ENCODE data around the gene OTOF.

GRCh38 chr2:26471289-26471688 lies 6.6 kb downstream of the OTOF start:
- no peak for TF ChIP-seq MAFF (IDR thresholded peaks at IDR 0.05; ENCODE audit: low read length)
- TF ChIP-seq, protein P1, sequence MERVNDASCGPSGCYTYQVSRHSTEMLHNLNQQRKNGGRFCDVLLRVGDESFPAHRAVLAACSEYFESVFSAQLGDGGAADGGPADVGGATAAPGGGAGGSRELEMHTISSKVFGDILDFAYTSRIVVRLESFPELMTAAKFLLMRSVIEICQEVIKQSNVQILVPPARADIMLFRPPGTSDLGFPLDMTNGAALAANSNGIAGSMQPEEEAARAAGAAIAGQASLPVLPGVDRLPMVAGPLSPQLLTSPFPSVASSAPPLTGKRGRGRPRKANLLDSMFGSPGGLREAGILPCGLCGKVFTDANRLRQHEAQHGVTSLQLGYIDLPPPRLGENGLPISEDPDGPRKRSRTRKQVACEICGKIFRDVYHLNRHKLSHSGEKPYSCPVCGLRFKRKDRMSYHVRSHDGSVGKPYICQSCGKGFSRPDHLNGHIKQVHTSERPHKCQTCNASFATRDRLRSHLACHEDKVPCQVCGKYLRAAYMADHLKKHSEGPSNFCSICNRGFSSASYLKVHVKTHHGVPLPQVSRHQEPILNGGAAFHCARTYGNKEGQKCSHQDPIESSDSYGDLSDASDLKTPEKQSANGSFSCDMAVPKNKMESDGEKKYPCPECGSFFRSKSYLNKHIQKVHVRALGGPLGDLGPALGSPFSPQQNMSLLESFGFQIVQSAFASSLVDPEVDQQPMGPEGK (CRISPR knock-in tag; IDR thresholded peaks at IDR 0.05; ENCODE audit: borderline replicate concordance), result no peak
- TF ChIP-seq, protein P2, sequence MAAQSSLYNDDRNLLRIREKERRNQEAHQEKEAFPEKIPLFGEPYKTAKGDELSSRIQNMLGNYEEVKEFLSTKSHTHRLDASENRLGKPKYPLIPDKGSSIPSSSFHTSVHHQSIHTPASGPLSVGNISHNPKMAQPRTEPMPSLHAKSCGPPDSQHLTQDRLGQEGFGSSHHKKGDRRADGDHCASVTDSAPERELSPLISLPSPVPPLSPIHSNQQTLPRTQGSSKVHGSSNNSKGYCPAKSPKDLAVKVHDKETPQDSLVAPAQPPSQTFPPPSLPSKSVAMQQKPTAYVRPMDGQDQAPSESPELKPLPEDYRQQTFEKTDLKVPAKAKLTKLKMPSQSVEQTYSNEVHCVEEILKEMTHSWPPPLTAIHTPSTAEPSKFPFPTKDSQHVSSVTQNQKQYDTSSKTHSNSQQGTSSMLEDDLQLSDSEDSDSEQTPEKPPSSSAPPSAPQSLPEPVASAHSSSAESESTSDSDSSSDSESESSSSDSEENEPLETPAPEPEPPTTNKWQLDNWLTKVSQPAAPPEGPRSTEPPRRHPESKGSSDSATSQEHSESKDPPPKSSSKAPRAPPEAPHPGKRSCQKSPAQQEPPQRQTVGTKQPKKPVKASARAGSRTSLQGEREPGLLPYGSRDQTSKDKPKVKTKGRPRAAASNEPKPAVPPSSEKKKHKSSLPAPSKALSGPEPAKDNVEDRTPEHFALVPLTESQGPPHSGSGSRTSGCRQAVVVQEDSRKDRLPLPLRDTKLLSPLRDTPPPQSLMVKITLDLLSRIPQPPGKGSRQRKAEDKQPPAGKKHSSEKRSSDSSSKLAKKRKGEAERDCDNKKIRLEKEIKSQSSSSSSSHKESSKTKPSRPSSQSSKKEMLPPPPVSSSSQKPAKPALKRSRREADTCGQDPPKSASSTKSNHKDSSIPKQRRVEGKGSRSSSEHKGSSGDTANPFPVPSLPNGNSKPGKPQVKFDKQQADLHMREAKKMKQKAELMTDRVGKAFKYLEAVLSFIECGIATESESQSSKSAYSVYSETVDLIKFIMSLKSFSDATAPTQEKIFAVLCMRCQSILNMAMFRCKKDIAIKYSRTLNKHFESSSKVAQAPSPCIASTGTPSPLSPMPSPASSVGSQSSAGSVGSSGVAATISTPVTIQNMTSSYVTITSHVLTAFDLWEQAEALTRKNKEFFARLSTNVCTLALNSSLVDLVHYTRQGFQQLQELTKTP (IDR thresholded peaks at IDR 0.05; ENCODE audit: low read depth in 1 of 2, partially characterized antibody in 2 of 2), result no peak
